SK-N-SH (cell line): Measurements from ENCODE around the gene CACNG3. TPM values are rescaled to one million over a fixed set of nuclear protein-coding genes. Genes with fewer than 3 reads are reported as not detected.

Experiments used
- CTCF ChIA-PET: fragments of 300-600, 350-600 bp; formaldehyde crosslinking; extraction: SDS; loops from one replicate; lab custom pipeline; 2021; lab: Yijun Ruan, JAX
- POLR2A ChIA-PET: fragments of 350-600 bp; sonication (Branson Sonifier 250); formaldehyde crosslinking; extraction: SDS; loops from one replicate; lab custom pipeline; 2020; ENCODE audit warnings: antibody characterized with exemption, inconsistent platforms; lab: Yijun Ruan, JAX
- DNase-seq: peaks from one replicate; pipeline ENCODE4 v3.0.0; 2012
- H2AFZ ChIP-seq: fragments of 200-600 bp; sonication (generic); 2 replicates; pipeline ENCODE4 v1.8.1; 2016; ENCODE audit warnings: antibody characterized with exemption, mild to moderate bottlenecking, low read depth
- H3F3A ChIP-seq: fragments of 200-600 bp; sonication (generic); replicated peaks from 2 replicates; pipeline ENCODE3; 2016; ENCODE audit warnings: antibody characterized with exemption, mild to moderate bottlenecking; ENCODE audit not compliant: insufficient read depth
- H3K27ac ChIP-seq, 2 experiments: fragments of 200-500 bp in 1 of 2; fragments of 200-600 bp in 1 of 2; sonication (Bioruptor generic) in 1 of 2; sonication (generic), shearing (Covaris generic) in 1 of 2; 2 replicates each; pipeline versions ENCODE4 v1.5.1 to v1.6.1; 2014 to 2016; ENCODE audit warnings: low read depth in 2 of 2, inconsistent platforms in 1 of 2, low read length in 1 of 2, mild to moderate bottlenecking in 1 of 2, mixed read lengths in 1 of 2
- H3K27me3 ChIP-seq: fragments of 200-600 bp; sonication (generic), shearing (Covaris generic); 2 replicates; pipeline ENCODE4 v1.6.1; 2016; ENCODE audit warnings: mixed run types; ENCODE audit not compliant: insufficient read depth
- H3K36me3 ChIP-seq, 2 experiments: fragments of 200-500 bp in 1 of 2; fragments of 200-600 bp in 1 of 2; sonication (Bioruptor generic) in 1 of 2; sonication (generic) in 1 of 2; replicated peaks in 1 of 2; 2 replicates each; pipeline versions ENCODE3 to v1.5.1; 2014 to 2016; ENCODE audit warnings: low read length in 1 of 2, mild to moderate bottlenecking in 1 of 2; ENCODE audit not compliant: insufficient read depth in 2 of 2, control insufficient read depth in 1 of 2
- H3K4me1 ChIP-seq, 2 experiments: fragments of 200-500 bp in 1 of 2; fragments of 200-600 bp in 1 of 2; sonication (Bioruptor generic) in 1 of 2; sonication (generic), shearing (Covaris generic) in 1 of 2; 2 replicates each; pipeline versions ENCODE4 v1.5.1 to v1.6.1; 2014 to 2016; ENCODE audit warnings: low read depth in 1 of 2, low read length in 1 of 2, mixed run types in 1 of 2; ENCODE audit not compliant: insufficient read depth in 2 of 2, control insufficient read depth in 1 of 2
- H3K4me2 ChIP-seq: fragments of 200-600 bp; sonication (generic), shearing (Covaris generic); 2 replicates; pipeline ENCODE4 v1.6.1; 2017; ENCODE audit warnings: mixed run types
- H3K4me3 ChIP-seq, 2 experiments: fragments of 200-500 bp in 1 of 2; fragments of 200-600 bp in 1 of 2; sonication (Bioruptor generic) in 1 of 2; sonication (generic), shearing (Covaris generic) in 1 of 2; 2 replicates each; pipeline versions ENCODE4 v1.5.1 to v1.8.1; 2014 to 2016; ENCODE audit warnings: low read depth in 2 of 2, inconsistent platforms in 1 of 2, low read length in 1 of 2, mild to moderate bottlenecking in 1 of 2, mixed read lengths in 1 of 2, moderate library complexity in 1 of 2
- H3K79me2 ChIP-seq: fragments of 200-600 bp; sonication (generic); 2 replicates; pipeline ENCODE4 v1.8.1; 2017; ENCODE audit warnings: mild to moderate bottlenecking; ENCODE audit not compliant: insufficient read depth
- H3K9ac ChIP-seq: fragments of 200-600 bp; sonication (generic); 2 replicates; pipeline ENCODE4 v1.6.1; 2017; ENCODE audit warnings: mixed run types
- H3K9me2 ChIP-seq: fragments of 200-600 bp; sonication (generic); 2 replicates; pipeline ENCODE4 v1.6.1; 2017; ENCODE audit warnings: mixed run types
- H3K9me3 ChIP-seq: fragments of 200-600 bp; sonication (generic); 2 replicates; pipeline ENCODE4 v1.6.1; 2017; ENCODE audit warnings: mixed run types, mild to moderate bottlenecking, moderate library complexity
- H4K20me1 ChIP-seq: fragments of 200-600 bp; sonication (generic); 2 replicates; pipeline ENCODE4 v1.6.1; 2017; ENCODE audit warnings: mild to moderate bottlenecking, mixed run types; ENCODE audit not compliant: insufficient read depth
- EZH2phosphoT487 ChIP-seq: fragments of 200-600 bp; sonication (generic); IDR thresholded peaks from 2 replicates; pipeline ENCODE4 v1.6.1; 2017; ENCODE audit warnings: low read depth, mixed run types, mild to moderate bottlenecking, antibody characterized with exemption, moderate library complexity, borderline replicate concordance
- FOSL2 ChIP-seq: IDR thresholded peaks from 2 replicates; pipeline ENCODE4 v1.4.0; 2012; ENCODE audit warnings: low read depth, mild to moderate bottlenecking, moderate library complexity, borderline replicate concordance
- GABPA ChIP-seq: IDR thresholded peaks from 2 replicates; pipeline ENCODE4 v1.4.0; 2012; ENCODE audit warnings: low read depth, mild to moderate bottlenecking
- IRF3 ChIP-seq: fragments of 150-350 bp; IDR thresholded peaks from 2 replicates; pipeline ENCODE4 v1.6.1; 2016; ENCODE audit warnings: mild to moderate bottlenecking, low read depth, low read length
- JUND ChIP-seq: IDR thresholded peaks from 2 replicates; pipeline ENCODE4 v1.4.0; 2012
- MAX ChIP-seq: IDR thresholded peaks from 2 replicates; pipeline ENCODE4 v1.4.0; 2012; ENCODE audit warnings: low read depth
- MEF2A ChIP-seq: IDR thresholded peaks from 2 replicates; pipeline ENCODE4 v1.4.0; 2012; ENCODE audit warnings: low read depth, borderline replicate concordance
- MXI1 ChIP-seq: IDR thresholded peaks from 2 replicates; pipeline ENCODE4 v1.6.1; 2012; ENCODE audit warnings: mild to moderate bottlenecking, low read depth, low read length, improper control_type of control experiment
- PBX3 ChIP-seq: IDR thresholded peaks from 2 replicates; pipeline ENCODE4; 2012
- RAD21 ChIP-seq: IDR thresholded peaks from 2 replicates; pipeline ENCODE4 v1.6.1; 2012; ENCODE audit warnings: mild to moderate bottlenecking, low read length
- REST ChIP-seq: IDR thresholded peaks from 2 replicates; pipeline ENCODE4 v1.6.1; 2012; ENCODE audit warnings: mild to moderate bottlenecking, low read depth, low read length, moderate library complexity
- RFX5 ChIP-seq: IDR thresholded peaks from 2 replicates; pipeline ENCODE4 v1.6.1; 2012; ENCODE audit warnings: mild to moderate bottlenecking, improper control_type of control experiment, low read length
- TAF1 ChIP-seq: IDR thresholded peaks from 2 replicates; pipeline ENCODE4 v1.6.1; 2012; ENCODE audit warnings: low read depth, mild to moderate bottlenecking, low read length, moderate library complexity, borderline replicate concordance
- YY1 ChIP-seq: IDR thresholded peaks from 2 replicates; pipeline ENCODE4 v1.4.0; 2012; ENCODE audit warnings: low read depth, mild to moderate bottlenecking
- WGBS: methylation state at CpG from one replicate; pipeline ENCODE4 v1.1.6; 2017; ENCODE audit warnings: low lambda C conversion rate; 5-methylcytosine and 5-hydroxymethylcytosine counted together
- polyA plus RNA-seq, 3 experiments: library from polyadenylated mRNA; depleted of rRNA; stranded (reverse); fragments of >200 nt; gene quantifications; 2 replicates each; pipeline ENCODE4 v1.2.3, GENCODE V29; 2012

The CACNG3 gene
- polyA plus RNA-seq, 1 of the 3 experiments (the other 2 are of a cell fraction) = not detected

GRCh38 chr16:24359490-24359889 is 103.4 kb downstream of the CACNG3 start:
- POLR2A ChIA-PET = no interaction called here
- TF ChIP-seq PBX3 (no peak), RFX5 (no peak), MXI1 (no peak), FOSL2 (no peak), JUND (no peak), IRF3 (no peak)
- CTCF ChIA-PET = no interaction called here

GRCh38 chr16:24360936-24361335 is 104.8 kb downstream of the CACNG3 start:
- H3K9ac ChIP-seq = no peak overlapping the region
- H3F3A ChIP-seq = no peaks in the 10 kb centered on the region
- no peak overlapping the region for H3K4me2 ChIP-seq
- H2AFZ ChIP-seq = no peak overlapping the region
- H4K20me1 ChIP-seq = no peaks in the 10 kb centered on the region
- TF ChIP-seq MXI1 (no peak), YY1 (no peak), TAF1 (no peak), MAX (no peak), EZH2phosphoT487 (no peak), RAD21 (no peak), MEF2A (no peak), GABPA (no peak), RFX5 (no peak), REST (no peak)
- TF ChIP-seq, all 33 proteins: peak for 0
- Histone ChIP-seq H3K4me1 (no peaks in the 10 kb centered on the region), H3K27me3 (no peaks in the 10 kb centered on the region), H3K9me3 (no peaks in the 10 kb centered on the region), H3K36me3 (no peaks in the 10 kb centered on the region), H3K4me3 (no peak overlapping the region), H3K79me2 (no peaks in the 10 kb centered on the region), H3K9me2 (no peaks in the 10 kb centered on the region), H3K27ac (no peak overlapping the region)
- ChIA-PET POLR2A (no interaction called here), CTCF (no interaction called here)
- WGBS = 5% methylated on average over 4 of the region's 4 CpGs
- no peak for DNase-seq

More at GRCh38 chr16:24359490-24359889, 103.4 kb downstream of the CACNG3 start:
- no peak for DNase-seq
- no peaks in the 10 kb centered on the region for H3K9me2 ChIP-seq
- H3K9me3 ChIP-seq = no peaks in the 10 kb centered on the region
- no peaks in the 10 kb centered on the region for H3K36me3 ChIP-seq
- H3F3A ChIP-seq = no peaks in the 10 kb centered on the region
- no peaks in the 10 kb centered on the region for H3K4me1 ChIP-seq
- H3K27me3 ChIP-seq = no peaks in the 10 kb centered on the region
- H3K4me2 ChIP-seq = no peak overlapping the region
- H3K9ac ChIP-seq = no peak overlapping the region
- no peak overlapping the region for H2AFZ ChIP-seq
- H3K4me3 ChIP-seq = no peak overlapping the region
- H3K27ac ChIP-seq = no peak overlapping the region
- H3K79me2 ChIP-seq = no peaks in the 10 kb centered on the region
- H4K20me1 ChIP-seq = no peaks in the 10 kb centered on the region
